COLO668 (cell line): ENCODE measurements around the gene POPDC3.
"Not testable (repeated sequence)": the region's sequence is repeated elsewhere in the genome, so short reads cannot be mapped to it uniquely, and the experiment has no call there.

ENCODE experiments used
- DNase-seq: peaks from one replicate; lab custom pipeline; 2025; ENCODE audit not compliant: unreplicated experiment; lab: John Stamatoyannopoulos, UW

The POPDC3 gene, protein sequence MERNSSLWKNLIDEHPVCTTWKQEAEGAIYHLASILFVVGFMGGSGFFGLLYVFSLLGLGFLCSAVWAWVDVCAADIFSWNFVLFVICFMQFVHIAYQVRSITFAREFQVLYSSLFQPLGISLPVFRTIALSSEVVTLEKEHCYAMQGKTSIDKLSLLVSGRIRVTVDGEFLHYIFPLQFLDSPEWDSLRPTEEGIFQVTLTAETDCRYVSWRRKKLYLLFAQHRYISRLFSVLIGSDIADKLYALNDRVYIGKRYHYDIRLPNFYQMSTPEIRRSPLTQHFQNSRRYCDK

DNA sequence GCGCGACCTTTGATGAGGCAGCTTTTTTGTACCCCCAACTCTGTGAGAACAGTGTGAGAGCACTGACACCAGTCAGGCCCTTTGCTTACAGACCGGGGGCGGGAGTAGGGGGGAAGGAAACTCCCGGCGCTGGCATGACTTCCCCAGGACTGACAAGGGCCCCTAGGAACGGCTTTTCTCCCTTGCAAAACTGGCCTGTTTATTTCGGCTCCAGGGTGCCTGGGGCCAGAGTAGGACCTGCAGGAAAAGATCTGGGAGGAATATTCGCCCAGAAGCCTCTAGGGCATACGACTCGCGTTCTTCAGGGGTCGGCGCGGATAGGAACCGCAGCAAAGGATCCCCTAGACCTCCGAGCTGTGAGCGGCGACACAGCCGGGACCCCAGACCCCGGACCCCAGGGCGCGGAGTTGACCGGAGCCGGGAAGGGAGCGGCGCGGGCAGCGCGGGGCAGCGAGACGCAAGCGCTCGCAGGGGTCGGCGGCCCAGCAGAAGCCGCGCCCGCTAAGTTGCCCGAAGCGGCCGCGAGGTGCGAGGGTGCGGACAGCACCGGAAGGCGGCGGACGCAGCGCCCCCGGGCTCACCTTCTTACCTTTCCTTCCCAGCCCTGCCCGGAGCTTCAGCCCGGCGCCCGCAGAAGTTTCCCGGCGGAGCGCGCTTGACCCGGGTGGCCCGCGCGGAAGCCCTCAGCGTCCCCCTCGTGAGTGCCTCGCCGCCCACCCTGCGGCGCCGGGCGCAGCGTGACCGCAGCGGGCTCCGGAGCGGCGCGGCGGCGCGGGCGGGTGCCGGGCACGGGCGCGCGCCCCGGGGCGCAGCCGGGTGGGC, at the start of gene POPDC3:
Gene POPDC3, minus strand, starts transcription at position 771 of the 822 bp plus-strand sequence. CDS start 18,105 bp downstream, outside the sequence.
- DNase-seq = peak; percentile 62

DNA sequence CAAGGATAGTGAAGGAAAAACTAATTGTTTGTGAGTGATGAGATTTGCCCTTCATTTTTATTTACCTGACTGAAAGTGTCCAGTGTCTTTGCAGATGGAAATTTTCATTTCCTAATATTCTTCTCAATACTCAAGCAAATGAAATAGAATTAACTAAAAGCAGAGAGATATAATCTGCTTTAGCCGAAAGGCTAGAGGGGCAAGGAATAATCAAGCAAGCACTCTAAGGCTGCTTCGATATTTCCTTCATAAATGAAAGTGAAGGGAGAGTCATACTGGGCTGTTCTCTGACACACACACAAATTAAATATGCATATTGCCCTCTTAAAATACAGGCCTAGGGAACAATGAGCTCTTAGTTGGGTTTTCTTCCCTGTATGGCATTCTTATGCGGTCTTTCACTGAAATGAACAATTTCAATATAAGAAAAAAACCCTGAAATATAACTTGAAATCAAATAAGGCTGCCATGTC, 47.5 kb upstream of the POPDC3 start:
- DNase-seq = no peak

DNA sequence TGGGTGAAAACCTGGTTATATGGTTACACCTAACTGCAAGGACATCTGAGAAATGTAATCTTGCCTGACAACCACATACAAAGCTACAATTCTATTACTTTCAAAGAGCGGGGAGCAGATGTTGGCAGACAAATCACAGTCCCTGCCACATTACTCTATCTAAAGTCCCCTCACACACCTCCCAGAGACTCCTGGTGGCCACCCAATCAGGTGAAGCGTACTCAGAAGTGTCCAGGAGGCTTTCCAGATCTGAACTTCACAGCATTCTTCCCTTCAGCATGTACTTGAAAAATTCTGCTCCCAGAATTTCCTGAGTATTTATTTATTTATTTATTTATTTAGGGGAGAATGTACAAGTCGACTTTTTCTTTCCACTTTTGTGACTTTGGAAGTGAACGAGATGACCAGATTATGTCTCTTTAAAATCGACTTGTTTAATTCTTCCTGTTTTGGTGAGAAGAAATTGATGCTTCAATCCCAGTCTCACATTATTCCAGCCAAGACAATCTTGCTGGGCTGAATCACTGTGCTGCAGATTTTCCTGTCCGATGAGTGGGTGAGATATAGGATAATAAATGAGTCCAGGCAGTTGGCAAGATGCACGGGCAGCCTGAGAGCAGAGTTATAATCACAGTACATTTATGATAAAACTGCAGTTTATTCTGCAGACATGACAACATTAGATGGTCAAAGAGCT, 46.9 kb upstream of the POPDC3 start:
- DNase-seq = no peak

DNA sequence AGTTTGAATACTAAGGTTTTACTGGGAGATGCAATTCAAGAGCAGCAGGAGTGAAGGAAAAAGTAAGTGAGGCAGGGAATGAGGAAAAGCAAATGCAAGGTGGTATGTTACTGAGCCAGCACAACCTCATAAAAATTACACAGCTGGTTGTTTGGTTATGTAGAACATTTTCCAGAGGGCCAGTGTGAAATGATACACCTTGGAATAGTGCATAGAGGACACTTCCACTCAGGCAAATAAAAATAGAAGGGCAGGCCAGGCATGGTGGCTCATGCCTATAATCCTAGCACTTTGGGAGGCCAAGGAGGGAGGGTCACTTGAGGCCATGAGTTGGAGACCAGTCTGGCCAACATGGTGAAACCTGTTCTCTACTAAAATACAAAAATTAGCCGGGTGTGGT, 43.4 kb upstream of the POPDC3 start:
- no peak for DNase-seq

DNA sequence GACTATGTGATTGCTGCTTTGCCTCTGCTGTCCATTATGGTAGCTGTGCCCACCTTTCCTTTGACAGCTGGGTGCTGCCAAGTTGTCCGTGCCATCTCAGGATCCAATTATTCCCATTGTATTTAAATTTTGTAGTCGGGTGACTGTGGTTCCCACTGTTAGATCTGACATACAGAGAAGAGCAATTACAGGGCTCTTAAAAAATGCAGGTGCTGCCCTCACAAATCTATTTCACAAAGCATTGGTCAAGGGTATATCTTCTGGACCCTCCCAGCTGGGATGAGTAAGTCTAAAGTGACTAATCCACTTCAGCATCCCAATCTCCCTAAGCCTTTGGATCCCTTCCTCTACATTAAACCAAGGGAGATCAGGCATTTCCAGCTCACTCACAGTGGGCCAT, 41.4 kb upstream of the POPDC3 start:
- DNase-seq = not testable (repeated sequence)

DNA sequence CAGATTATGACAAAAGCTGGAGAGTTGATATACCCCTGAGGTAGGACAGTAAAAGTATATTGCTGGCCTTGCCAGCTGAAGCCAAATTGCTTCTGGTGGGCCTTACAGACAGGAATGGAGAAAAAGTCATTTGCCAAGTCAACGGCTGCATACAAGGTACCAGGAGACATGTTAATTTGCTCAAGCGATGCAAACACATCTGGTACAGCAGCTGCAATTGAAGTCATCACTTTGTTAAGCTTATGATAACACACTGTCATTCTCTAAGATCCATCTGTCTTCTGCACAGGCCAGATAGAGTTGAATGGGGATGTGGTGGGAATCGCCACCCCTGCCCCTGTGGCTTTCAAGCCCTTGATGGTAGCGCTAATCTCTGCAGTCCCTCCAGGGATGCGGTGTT, 40.4 kb upstream of the POPDC3 start:
- no peak for DNase-seq

DNA sequence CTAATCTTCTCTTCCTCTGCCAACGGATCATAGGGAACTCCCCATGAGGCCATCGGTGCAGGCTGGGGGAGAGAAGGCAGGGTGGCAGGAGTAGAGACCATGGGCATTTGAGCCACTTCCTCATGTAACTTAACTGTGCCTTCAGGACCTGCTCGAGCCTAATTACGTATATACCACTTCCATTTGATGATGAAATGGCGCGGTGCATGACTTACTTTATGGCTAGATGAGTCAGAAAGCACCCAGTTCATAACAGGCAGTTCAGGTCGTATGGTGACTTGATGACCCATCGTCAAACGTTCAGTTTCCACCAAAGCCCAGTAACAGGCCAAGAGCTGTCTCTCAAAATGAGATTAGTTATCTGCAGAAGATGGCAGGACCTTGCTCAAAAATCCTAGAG, 39.4 kb upstream of the POPDC3 start:
- not testable (repeated sequence) for DNase-seq

DNA sequence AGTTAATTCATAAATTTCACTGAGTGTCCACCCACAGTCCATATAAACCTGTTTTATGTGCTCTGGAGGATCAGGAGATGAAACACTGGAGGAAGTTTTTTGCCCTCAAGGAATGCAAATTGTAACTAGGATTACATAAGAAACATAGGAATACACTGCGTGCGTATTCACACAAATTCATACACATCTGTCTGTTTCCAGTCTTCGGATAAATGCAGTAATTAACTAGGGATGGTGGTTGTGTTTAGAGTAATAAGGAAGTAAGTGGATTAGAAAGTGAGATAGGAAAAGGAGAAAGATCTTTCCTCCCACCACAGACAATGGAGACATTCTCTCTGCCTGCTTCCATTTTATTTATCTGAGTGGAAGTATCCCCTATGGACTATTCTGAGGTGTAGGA, 35.7 kb upstream of the POPDC3 start:
- no peak for DNase-seq

DNA sequence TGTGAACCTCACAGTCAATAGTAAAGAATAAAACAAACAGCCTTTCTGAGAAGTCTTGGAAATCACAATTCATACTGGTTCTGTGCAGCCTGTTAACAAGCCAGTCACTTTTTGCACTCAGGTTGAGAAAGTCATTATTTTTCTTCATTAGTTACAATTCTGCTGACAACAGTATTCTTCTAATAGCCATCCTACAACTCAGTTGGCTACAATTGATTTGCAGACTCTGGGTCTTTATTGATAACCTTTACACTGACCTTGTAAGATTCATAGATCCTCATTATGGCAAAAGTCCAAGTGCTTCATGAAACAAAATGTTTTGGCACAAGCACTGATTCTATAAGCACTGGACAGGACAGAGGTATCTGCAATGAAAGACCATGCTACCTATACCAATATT, 34.9 kb upstream of the POPDC3 start:
- no peak for DNase-seq

DNA sequence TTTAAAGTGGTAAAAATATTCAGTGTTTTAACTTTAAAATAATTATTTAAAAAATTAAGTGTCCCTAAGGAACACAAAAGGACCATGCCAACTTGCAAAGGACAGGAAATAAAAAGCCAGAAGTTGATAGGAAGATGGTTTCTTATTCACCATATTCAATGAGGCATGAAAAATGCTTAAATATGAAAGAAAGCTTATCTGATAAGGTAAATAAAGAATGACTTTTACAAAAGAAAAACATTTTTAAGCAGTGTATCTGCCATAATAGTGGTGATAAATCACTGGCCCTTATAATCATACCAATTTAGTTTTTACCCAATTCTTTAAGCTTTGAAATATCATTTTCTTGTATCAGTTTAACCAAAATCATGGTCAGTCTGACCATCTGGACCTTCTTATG, 33.5 kb upstream of the POPDC3 start:
- DNase-seq = no peak

DNA sequence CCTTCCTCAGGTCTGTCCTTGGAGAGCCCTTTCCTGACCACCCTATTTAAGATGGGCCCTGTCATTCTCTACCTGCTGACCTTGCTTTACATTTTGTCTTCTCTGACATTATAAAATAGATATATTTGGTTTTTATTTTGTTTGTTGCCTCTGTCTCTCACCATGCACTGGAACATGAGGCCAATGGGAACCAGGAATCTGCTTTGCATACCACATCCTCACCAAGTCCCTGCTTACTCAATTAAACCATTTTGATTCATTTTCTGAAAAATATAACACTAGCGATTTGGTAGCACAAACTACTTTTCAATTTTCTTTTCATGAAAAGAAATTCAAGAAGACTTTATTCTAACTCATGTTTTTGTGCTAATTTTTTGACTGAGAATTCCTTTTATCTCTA, 32.8 kb upstream of the POPDC3 start:
- no peak for DNase-seq

DNA sequence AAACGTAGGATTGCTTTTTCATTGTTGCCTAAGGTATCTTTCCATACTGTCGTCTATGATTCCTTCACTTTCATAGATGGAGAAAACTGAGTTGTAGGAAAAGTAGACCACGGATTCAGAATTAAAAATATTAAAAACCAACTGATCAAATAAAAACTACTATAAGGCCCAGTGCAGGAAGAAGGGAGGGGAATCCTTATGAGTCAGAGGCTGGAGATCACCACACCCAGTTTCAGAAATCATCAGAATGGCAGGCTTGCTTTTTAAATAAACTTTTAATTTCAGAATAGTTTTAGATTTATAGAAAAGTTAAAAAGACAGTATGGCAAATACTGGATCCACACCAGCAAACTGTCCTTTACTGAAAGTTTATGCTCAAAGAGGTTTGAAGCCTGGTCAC, 32.0 kb upstream of the POPDC3 start:
- no peak for DNase-seq

DNA sequence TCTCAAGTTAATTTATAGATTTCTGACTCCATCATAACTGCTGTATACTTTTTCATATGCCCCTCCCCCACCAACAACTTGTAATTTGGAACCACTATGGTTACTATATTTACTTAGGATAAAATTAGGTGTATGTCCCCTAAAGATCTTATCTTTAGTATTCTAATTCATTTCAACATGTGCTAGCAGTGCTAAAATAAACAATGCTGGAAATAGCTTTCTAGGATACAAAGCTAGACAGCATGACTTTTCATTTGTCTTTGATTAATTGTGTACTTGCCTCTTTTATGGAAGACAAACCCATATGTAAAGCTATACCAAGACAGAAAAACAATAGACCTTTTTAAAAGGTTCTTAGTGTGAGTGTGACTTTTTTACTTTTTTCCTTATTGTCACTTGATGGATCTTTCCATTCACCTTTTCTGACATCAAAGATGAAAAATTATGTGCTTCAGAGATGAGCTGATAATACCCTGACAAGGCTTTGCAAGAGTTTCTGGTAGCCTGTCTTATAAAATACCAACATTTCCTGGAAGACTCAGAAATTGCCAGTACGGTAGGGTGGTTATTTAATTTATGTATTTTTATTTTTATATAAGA, 31.2 kb upstream of the POPDC3 start:
- DNase-seq = no peak

DNA sequence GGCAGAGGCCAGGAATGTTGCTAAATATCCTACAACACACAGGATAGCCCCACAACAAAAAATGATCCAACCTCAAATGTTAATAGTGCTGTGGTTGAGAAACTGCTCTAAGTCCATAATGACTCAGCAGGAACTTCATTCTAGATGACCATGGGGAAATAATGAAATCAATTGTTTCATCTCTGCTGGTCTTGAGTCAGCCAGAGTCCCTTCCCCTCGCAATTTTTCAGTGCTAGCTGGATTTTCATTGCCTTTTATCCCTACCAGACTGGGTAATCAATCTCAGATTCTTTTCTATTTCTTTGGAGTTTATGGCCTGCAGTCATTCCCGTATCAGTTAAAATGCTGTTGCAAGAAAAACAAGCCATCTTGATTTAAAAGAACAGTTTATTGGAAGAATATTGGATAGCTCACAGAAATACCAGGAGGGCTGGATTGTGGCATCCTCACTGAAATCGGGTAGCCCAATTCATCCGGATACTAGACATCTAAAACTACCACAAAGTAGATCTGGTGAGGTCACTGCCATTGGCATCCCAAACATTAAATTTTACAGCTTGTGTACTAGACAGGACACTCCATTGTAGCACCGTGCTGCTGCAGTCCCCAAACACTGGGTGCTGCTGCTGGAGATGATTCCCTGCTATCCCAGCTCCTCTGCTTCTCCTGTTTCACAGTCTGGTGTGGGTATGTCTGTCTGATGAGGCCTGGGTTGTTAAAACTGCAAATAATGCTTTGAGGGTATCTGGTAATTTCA, 30.3 kb upstream of the POPDC3 start:
- no peak for DNase-seq

DNA sequence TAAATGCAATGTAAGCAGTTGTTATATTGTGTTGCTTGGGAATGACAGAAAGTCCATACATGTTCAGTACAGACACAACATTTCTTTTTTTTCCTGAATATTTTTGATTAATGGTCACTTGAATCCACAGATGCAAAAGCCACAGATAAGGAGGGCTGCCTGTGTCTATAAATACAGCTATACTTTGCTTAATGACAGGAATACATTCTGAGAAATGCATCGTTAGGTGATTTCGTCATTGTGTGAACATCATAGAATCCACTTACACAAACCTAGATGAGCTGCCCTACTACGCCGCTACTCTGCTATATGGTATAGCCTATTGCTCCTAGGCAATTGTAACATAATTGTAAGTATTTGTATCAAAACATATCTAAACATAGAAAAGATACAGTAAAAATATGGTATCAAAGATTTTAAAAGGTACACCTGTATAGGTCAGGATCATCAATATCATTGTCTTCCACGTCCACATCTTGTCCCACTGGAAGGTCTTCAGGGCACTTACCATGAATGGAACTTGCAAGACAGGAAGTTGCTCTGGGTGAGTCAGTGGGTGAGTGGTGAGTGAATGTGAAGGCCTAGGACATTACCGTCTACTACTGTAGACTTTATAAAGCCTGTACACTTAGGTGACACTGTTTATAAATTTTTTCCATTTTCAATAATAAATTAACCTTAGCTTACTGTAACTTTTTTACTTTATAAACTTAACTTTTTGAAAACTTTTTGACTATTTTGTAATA, 27.9 kb upstream of the POPDC3 start:
- no peak for DNase-seq

DNA sequence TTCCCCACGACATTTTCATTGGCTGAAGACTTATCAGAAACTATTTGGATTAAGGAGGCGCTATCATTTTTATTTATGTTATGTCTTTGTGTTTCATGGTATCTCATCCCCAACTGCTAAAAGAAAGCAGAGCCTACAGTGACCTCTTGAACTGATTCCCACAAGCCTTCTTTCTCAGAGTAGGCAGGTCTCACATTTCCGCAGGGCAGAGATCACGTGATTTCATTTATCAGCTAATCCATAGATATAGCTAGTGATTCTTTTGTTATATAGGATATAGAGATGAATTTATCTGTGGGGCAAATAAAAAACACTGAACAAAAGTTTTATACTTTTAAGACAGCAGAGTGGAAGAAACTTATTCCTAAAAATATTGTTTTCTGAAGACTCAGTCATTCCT, 25.0 kb upstream of the POPDC3 start:
- no peak for DNase-seq

DNA sequence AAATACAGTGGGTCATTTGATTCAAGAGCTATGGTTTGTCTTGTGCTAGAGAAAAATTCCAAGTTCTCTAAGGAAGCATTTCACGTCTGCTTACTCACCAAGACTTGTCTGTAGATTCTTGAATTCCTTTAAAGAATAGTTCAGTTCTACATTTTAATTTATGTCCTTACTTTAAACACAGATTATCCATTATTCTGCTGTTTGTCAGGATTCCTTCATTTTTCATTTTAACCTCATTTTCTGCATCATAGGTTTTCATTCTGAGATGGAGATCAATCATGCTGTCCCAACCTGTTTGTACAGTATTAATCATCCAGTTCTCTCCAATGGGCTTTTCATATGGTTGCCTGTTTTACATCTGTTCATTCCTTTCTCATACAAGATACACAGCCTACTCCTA, 24.5 kb upstream of the POPDC3 start:
- DNase-seq = no peak

DNA sequence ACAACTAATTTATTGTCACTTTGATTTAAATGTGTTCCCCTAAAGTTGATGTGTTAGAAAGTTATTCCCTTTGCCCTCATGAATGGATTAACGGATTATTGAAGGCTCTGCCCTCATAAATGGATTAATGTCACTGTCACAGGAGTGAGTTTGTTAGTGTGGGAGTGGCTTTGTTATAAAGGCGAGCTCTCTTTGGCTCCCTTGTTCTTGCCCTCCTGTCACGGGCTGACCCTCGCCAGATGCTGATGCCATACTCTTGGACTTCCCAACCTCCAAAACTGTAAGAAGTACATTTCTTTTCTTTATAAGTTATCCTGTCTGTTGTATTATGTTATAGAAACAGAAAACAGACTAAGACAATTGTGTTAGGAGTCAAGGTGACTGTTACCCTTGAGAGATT, 22.7 kb upstream of the POPDC3 start:
- no peak for DNase-seq

DNA sequence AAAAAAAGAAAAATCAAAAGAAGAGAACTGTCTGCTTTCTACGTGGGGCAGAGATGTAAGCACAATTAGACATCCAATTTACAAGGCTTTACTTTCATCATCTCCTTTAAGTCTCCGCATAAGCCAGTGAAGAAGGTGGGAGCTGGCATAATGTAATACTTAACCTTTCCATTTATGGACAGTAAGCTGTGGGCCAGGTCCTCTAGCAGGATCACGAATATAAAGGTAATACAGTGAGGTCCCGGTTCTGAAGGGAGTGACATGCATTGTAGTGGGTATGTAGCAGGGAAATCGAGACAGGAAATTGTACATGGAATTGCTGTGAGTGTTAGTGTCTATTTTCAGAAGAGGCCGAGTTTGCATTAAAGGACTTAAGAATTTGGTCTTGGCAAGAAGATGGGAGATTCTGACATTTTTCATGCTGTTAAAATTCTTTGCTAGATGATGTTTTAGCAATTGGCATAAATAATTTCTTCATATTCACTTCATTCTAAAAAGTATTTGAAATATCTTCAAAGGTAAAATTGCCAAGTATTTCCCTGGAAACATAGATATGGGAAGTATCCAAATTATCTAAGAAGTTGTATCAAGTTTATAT, 20.4 kb upstream of the POPDC3 start:
- no peak for DNase-seq

DNA sequence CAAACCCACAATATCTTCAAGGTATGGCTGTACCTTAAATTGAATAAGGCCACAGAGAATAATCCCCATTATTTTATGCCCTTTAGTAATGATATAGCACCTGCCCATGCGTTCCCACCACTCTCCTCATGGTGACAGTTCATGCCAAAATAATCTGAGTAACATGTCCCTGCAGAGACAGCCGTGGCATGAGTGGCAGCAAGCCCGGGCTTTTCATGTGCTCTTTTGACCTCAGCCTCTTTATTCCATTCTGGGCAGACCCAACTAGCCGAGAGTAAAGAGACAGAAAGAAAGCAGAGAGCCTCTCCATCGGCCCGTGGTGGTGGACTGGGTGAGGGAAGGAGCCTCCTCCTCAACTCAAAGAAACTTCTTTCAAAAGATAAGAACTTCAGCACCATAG, 19.9 kb upstream of the POPDC3 start:
- no peak for DNase-seq
